IPS DF 4.7 (cell line): ENCODE measurements around the gene TREH.

Experiments used
- DNase-seq: peaks from one replicate; pipeline ENCODE4 v3.0.0-alpha.2; 2013; ENCODE audit warnings: low spot score; ENCODE audit errors: extremely low read depth

TREH gene

GRCh38 chr11:118629761-118630661 is 49.4 kb downstream of the TREH start:
- no peak for DNase-seq

- no peak for DNase-seq
Observed at GRCh38 chr11:118628861-118629549, 50.4 kb downstream of the TREH start.

- DNase-seq, result no peak
Observed at GRCh38 chr11:118628432-118628831, 51.0 kb downstream of the TREH start.

GRCh38 chr11:118628031-118628430 is 51.4 kb downstream of the TREH start:
- no peak for DNase-seq

GRCh38 chr11:118627566-118627965 is 51.9 kb downstream of the TREH start:
- no peak for DNase-seq

- DNase-seq, result no peak
Observed at GRCh38 chr11:118625976-118626375, 53.5 kb downstream of the TREH start.

- DNase-seq, result no peak
Observed at GRCh38 chr11:118625036-118625690, 54.3 kb downstream of the TREH start.

- no peak for DNase-seq
Observed at GRCh38 chr11:118623269-118623655, 56.2 kb downstream of the TREH start.

GRCh38 chr11:118622376-118623268 is 56.8 kb downstream of the TREH start:
- no peak for DNase-seq

GRCh38 chr11:118621784-118622375 is 57.6 kb downstream of the TREH start:
- no peak for DNase-seq

GRCh38 chr11:118621071-118621783 is 58.2 kb downstream of the TREH start:
- DNase-seq, result peak; percentile 69

- no peak for DNase-seq
Observed at GRCh38 chr11:118620529-118621070, 58.9 kb downstream of the TREH start.

- no peak for DNase-seq
Observed at GRCh38 chr11:118619444-118620197, 59.8 kb downstream of the TREH start.

- DNase-seq, result no peak
Observed at GRCh38 chr11:118618991-118619375, 60.5 kb downstream of the TREH start.

GRCh38 chr11:118618115-118618990 is 61.1 kb downstream of the TREH start:
- DNase-seq, result no peak

- DNase-seq, result no peak
Observed at GRCh38 chr11:118615976-118616371, 63.5 kb downstream of the TREH start.

GRCh38 chr11:118615282-118615975 is 64.0 kb downstream of the TREH start:
- DNase-seq, result peak; percentile 79
